GM21526 (cell line): ENCODE results near the gene ZBTB8A.
A peak's percentile ranks its signal among the peaks of the same experiment; 100 is the strongest.
"Not testable (repeated sequence)": the region's sequence is repeated elsewhere in the genome, so short reads cannot be mapped to it uniquely, and the experiment has no call there.

Experiments used
- ATAC-seq: cut with Tn5 transposase; IDR thresholded peaks from one replicate; pipeline ENCODE4 v1.9.1; 2021; ENCODE audit warnings: moderate library complexity; ENCODE audit not compliant: unreplicated experiment, low FRiP score

ZBTB8A gene

GRCh38 chr1:32618673-32619221 is 79.5 kb downstream of the ZBTB8A start:
- ATAC-seq: no peak

DNA sequence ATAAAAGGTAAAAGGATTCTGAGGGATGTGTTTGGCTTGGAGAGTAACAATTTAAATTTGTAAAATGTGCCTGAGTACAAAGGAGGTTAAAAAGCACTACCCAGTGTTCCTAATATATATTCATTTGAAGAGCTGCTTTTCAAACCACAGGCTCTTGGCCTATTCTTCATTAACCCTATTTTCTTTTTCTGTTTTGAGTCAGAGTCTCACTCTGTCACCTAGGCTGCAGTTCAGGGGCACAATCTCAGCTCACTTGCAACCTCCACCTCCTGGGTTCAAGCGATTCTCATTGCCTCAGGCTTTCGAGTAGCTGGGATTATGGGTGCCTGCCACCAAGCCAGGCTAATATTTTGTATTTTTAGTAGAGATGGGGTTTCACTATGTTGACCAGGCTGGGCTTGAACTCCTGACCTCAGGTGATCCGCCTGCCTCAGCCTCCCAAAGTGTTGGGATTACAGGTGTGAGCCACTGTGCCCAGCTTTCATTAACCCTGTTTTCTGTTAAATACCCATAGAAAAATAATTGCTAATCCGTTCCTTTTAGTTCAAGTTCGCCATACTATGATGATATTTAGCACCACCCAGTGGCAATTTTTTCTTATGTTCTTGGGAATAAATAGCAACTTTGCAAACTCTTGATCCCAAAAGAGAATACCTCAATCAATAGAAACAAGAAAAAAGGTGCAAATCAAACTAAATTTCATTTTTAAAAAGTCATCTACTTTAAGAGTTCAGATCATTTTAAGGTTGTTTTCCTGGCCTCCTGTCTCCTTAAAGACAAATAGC is 80.7 kb downstream of the ZBTB8A start:
- peak; percentile 53 for ATAC-seq

DNA sequence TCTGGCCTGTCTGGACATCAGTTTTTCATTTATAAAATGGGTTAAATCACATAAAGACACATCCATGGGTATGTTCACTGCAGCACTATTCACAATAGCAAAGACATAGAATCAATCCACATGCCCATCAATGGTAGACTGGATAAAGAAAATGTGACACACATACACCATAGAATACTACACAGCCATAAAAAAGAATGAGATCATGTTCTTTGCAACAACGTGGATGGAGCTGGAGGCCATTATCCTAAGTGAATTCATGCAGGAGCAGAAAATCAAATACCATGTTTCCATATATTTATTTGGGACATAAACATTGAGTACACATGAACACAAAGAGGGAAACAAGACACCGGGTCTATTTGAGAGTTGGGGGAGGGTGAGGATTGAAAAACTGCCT is 83.0 kb downstream of the ZBTB8A start:
- ATAC-seq: no peak

GRCh38 chr1:32622806-32623681 is 83.8 kb downstream of the ZBTB8A start:
- no peak for ATAC-seq

DNA sequence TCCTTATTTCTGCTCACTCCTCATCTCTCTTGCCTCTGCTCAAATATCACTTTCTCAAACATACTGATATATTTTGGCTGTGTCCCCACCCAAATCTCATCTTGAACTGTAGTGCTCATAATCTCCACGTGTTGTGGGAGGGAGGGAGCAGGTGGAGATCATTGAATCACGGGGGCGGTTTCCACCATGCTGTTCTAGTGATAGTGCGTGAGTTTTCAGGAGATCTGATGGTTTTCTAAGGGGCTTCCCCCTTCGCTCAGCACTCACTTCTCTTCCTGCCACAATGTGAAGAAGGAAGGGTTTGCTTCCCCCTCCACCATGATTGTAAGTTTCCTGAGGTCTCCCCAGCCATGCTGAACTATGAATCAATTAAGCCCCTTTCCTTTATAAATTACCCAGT is 84.5 kb downstream of the ZBTB8A start:
- no peak for ATAC-seq

DNA sequence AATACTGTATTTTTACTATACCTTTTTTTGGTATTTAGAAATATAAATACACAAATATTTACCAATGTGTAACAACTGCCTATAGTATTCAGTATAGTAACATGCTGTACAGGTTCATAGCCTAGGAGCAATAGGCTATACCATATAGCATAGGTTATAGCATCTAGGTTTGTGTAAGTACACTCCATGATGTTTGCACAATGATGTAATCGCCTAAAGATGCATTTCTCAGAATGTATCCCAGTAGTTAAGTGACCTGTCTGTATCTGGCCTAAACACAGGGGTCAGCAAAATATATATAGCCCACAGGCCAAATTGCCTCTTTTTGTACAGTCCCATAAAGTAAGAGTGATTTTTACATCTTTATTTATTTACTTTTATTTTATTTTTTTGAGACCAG is 86.9 kb downstream of the ZBTB8A start:
- no peak for ATAC-seq

GRCh38 chr1:32627596-32628162 is 88.5 kb downstream of the ZBTB8A start:
- ATAC-seq: peak; percentile 70

DNA sequence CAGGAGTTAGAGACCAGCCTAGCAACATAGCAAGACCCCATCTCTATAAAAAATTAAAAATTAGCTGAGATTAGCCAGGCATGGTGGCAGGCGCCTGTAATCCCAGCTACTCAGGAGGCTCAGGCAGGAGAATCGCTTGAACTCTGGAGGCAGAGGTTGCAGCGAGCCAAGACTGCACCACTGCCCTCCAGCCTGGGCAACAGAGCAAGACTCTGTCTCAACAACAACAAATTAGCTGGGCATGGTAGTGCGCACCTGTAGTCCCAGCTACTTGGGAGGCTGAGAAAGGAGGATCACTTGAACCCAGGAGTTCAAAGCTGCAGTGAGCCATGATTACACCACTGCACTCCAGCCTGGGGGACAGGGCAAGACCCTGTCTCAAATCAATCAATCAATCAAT is 90.9 kb downstream of the ZBTB8A start:
- ATAC-seq: not testable (repeated sequence)

DNA sequence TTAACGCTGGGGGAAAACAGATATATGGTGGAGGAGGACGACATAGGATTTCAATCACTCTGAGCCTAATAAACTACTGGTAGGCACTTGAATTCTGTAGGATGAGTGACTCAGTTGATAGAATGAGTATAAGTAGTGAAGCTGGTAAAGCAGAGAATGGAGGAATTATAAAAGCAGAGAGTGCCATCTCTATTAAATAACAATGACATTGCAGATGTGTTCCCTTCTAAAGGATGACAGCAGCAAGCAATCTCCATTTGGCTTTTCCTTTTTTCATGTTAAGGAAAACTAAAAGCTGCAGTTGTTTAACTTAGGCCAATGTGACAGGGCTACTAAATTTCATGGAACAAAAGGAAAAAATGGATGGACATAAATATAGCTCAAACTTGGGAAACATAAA is 93.6 kb downstream of the ZBTB8A start:
- no peak for ATAC-seq

GRCh38 chr1:32635508-32636277 is 96.5 kb downstream of the ZBTB8A start:
- no peak for ATAC-seq

- no peak for ATAC-seq
These were observed 97.9 kb downstream of the ZBTB8A start for GRCh38 chr1:32636914-32637645.

- ATAC-seq: no peak
These were observed 100.4 kb downstream of the ZBTB8A start for GRCh38 chr1:32639489-32640075.

- not testable (repeated sequence) for ATAC-seq
These were observed 103.1 kb downstream of the ZBTB8A start for GRCh38 chr1:32642292-32642827.

GRCh38 chr1:32644426-32644825 is 105.2 kb downstream of the ZBTB8A start:
- ATAC-seq: no peak

DNA sequence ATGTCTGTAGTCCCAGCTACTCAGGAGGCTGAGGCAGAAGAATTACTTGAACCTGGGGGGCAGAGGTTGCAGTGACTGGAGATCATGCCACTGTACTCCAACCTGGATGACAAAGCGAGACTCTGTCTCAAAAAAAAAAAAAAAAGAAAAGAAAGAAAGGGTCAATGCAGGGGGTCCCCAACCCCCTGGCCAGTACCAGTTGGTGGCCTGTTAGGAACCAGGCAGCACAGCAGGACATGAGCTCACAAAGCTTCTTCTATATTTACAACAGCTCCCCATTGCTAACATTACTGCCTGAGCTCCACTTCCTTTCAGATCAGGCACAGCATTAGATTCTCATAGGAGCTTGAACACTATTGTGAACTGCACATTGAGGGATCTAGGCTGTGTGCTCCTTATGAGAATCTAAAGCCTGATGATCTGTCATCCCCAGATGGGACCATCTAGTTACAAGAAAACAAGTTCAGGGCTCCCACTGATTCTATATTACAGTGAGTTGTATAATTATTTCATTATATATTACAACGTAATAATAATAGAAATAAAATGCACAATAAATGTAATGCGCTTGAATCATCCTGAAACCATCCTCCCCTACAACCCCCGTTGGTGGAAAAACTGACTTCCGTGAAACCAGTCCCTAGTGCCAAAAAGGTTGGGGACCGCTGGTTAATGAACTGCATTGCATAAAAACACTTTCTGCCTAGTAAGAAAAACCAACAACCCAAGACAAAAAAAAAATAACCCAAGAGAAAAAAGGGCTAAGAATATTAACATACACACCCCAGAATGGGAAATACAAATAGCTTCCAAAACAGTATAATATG is 108.3 kb downstream of the ZBTB8A start:
- no peak for ATAC-seq

DNA sequence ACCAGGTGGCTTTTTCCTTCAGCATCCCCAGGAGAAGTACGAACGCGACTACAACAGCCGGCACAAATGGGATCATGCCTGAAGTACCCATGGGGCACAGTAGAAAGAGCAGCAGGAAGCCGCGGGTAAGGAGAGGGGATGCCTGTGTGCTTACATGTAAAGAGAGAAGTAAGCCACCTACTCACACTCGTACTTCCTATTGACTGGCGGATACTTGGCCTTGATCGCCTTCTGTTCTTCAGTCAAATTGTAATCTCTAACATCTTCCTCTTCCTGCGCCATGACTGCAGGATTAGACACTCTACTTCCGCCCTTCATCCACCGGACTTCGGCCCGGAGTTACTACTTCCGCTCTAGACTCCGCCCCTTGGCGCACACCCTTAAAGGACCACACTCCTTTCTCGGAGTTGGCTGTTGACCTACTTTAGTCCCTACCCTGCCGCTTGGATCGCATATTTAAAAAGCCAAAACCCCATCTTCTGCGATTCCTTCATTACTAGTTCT is 111.1 kb downstream of the ZBTB8A start, which contains the start of gene ZBTB8OS:
Gene ZBTB8OS, minus strand, starts transcription at position 303 of the 504 bp plus-strand sequence. Its CDS starts 21 bp downstream, at position 282.
- peak; percentile 59 for ATAC-seq

DNA sequence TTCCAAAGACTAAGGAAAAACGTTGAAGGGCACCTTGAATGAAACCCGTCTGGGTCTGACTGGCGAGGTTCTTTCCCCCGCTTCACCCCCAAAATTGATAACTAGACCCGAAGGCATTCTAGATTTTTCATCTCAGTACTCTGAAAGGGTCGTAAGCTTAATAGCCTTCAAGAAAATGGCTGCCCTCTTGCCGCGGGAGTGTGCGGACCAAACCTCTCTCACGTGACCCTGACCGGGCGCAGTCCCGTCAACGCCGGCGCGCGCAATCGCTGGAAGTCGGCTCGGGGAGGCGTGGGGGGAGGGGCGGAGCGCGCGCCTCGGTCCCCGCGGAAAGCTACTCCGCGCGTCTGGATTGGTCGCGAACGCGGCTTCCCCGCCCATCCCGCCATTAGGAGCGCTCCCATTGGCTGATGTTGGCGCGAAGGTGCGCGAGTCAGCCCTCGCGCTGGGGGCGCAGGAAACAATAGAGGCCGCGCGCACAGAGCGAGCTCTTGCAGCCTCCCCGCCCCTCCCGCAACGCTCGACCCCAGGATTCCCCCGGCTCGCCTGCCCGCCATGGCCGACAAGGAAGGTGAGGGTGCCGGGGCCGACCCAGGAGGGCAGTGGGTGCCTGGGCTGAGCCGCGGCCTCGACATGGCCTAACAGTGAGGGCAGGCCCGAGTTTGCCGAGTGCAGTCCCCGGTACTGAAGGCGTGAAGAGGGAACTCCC is 111.7 kb downstream of the ZBTB8A start, which contains the start of gene RBBP4:
Gene RBBP4, plus strand, starts transcription at position 457 of the 709 bp plus-strand sequence. Its CDS starts 99 bp downstream, at position 556.
- ATAC-seq: peak; percentile 77
